ENCODE data around the gene MTUS2. TPM values are rescaled to one million over a fixed set of nuclear protein-coding genes. Genes with fewer than 3 reads are reported as not detected.

MTUS2 gene
- total and polyA plus RNA-seq, 2 donors (not counting 3 experiments of a cell fraction or from before 2014, with no cell fraction given): not detected

DNA sequence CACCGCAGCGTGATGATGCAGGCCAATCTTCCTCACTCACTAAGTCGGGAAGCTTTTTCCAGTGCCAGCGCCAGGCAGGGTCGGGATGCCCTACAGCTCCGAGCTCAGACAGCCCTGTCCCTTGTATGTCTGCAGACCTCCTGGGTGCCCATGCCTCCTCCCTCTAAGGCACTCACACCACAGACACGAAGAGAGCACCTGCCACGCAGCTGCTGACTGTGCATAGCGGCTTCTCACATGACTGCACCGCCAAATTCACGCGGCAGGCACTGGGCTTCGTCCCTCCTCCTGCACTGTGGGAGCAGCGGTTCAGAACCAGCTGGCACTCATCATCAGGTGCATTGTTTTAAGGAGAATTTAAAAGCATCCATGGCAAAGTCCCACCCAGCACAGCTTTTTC is 687.2 kb downstream of the MTUS2 start:
- FAIRE-seq (no peak), DNase-seq (ENCODE audit: low read depth, low spot score) (no peak)
- TF ChIP-seq EZH2 (IDR thresholded peaks at IDR 0.05; ENCODE audit: borderline replicate concordance, low read depth, low read length, severe bottlenecking): no peak
- no peak for TF ChIP-seq MYC (IDR thresholded peaks at IDR 0.05; ENCODE audit: low read depth, low read length)
- TF ChIP-seq MAX (IDR thresholded peaks at IDR 0.05; ENCODE audit: insufficient read depth, insufficient read length): no peak
- Histone ChIP-seq H3K79me2 (ENCODE audit: control insufficient read depth, insufficient read depth, low read length) (no peaks in the 10 kb centered on the region), H3K27me3 (ENCODE audit: control insufficient read depth in 2 of 2, insufficient read depth in 2 of 2, low read length in 2 of 2) (peaks cover 7 to 12% of the 10 kb centered on the region in 2 experiments), H3K9ac (replicated peaks; ENCODE audit: extremely low read depth, insufficient read depth, low read length) (no peak overlapping the region), H3K27ac (ENCODE audit: insufficient read depth, low read depth, low read length) (no peak overlapping the region), H3K4me2 (ENCODE audit: insufficient read depth, low read length) (no peak overlapping the region), H3K4me3 (replicated peaks in 1 of 3; ENCODE audit: insufficient read depth in 1 of 3, low read depth in 1 of 3, low read length in 3 of 3) (no peak overlapping the region), H3K4me1 (ENCODE audit: control insufficient read depth, extremely low read depth, insufficient read depth, low read length) (no peaks in the 10 kb centered on the region), H4K20me1 (replicated peaks; ENCODE audit: control insufficient read depth, extremely low read depth, insufficient read depth, low read length) (no peaks in the 10 kb centered on the region), H2AFZ (ENCODE audit: low read depth, low read length) (no peak overlapping the region), H3K9me1 (replicated peaks; ENCODE audit: control insufficient read depth, extremely low read depth, insufficient read depth, low read length) (no peaks in the 10 kb centered on the region), H3K36me3 (ENCODE audit: control insufficient read depth in 2 of 2, extremely low read depth in 1 of 2, insufficient read depth in 2 of 2, low read length in 2 of 2) (no peaks in the 10 kb centered on the region), H3K9me3 (replicated peaks; ENCODE audit: control insufficient read depth, insufficient read depth, low read length) (no peaks in the 10 kb centered on the region)
- ChIA-PET CTCF (interaction anchor here (1.1 to 10.8 kb wide), 16 partner anchors 9 to 608 kb away, joined by 3 to 301 read pairs (median 14); partner anchors contain the start of gene UBL3), POLR2A (no interaction called here)
- dilution Hi-C loops (cut with MboI; ENCODE audit: extremely low pct_ligation_motif_present, low sequenced_read_pairs) (no loop called here), intact Hi-C loops (cut with micrococcal nuclease) (no loop called here)
- BruUV-seq (replicated peaks): no TSS peak

DNA sequence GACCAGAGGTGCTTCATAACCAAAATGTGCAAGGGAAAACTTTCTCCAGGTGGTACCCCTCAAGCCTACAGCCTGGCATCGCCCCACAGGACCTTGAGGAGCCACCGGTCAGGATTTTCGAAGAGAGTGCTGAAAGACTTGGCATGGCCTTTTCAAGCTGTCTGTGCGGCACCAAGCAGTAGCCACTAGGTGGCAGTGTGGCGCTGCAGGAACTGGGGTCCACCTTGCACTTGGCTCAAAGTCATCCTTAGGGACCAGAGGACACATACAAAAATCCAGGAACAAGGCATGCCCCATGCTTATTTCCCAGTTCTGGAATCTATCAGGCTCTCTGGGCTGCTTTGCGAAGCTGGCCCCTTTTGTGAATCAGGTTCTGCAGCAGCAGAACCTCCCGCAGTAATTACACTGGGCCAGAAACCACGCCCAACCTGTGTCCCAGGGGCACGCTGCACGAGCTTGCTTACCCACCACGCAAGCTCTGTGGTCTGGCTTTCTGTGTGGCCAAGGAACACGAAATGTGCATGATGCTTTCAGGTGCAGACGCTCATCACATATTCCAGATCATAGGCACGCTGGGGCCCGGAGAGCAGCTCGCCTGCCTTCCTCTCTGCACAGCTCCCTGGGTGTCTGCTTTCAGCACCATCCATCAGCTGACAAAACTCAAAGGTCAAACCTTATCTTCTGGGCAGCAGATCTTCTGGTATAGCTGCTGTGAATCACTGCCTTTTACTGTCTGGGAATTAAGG is 688.2 kb downstream of the MTUS2 start:
- peak; percentile 84 for DNase-seq (ENCODE audit: low read depth, low spot score)
- Histone ChIP-seq H2AFZ (ENCODE audit: low read depth, low read length) (no peak overlapping the region), H4K20me1 (replicated peaks; ENCODE audit: control insufficient read depth, extremely low read depth, insufficient read depth, low read length) (no peaks in the 10 kb centered on the region), H3K9ac (replicated peaks; ENCODE audit: extremely low read depth, insufficient read depth, low read length) (no peak overlapping the region), H3K79me2 (ENCODE audit: control insufficient read depth, insufficient read depth, low read length) (no peaks in the 10 kb centered on the region), H3K27me3 (ENCODE audit: control insufficient read depth in 2 of 2, insufficient read depth in 2 of 2, low read length in 2 of 2) (peaks cover 4 to 7% of the 10 kb centered on the region in 2 experiments), H3K9me3 (replicated peaks; ENCODE audit: control insufficient read depth, insufficient read depth, low read length) (no peaks in the 10 kb centered on the region), H3K4me1 (ENCODE audit: control insufficient read depth, extremely low read depth, insufficient read depth, low read length) (no peaks in the 10 kb centered on the region), H3K4me3 (replicated peaks in 1 of 3; ENCODE audit: insufficient read depth in 1 of 3, low read depth in 1 of 3, low read length in 3 of 3) (no peak overlapping the region), H3K9me1 (replicated peaks; ENCODE audit: control insufficient read depth, extremely low read depth, insufficient read depth, low read length) (no peaks in the 10 kb centered on the region), H3K36me3 (ENCODE audit: control insufficient read depth in 2 of 2, extremely low read depth in 1 of 2, insufficient read depth in 2 of 2, low read length in 2 of 2) (peaks cover 0 to 2% of the 10 kb centered on the region in 2 experiments), H3K27ac (ENCODE audit: insufficient read depth, low read depth, low read length) (no peak overlapping the region), H3K4me2 (ENCODE audit: insufficient read depth, low read length) (no peak overlapping the region)
- FAIRE-seq: peak; percentile 76
- ChIA-PET CTCF (interaction anchor here (0.6 to 10.8 kb wide), 47 partner anchors 9 to 607 kb away, joined by 3 to 301 read pairs (median 5); partner anchors contain the start of genes SLC7A1 and UBL3), POLR2A (interaction anchor here (1.1 kb wide), 1 partner anchor 199 kb away, joined by 4 read pairs; no protein-coding TSS in a partner anchor)
- dilution Hi-C loops (cut with MboI; ENCODE audit: extremely low pct_ligation_motif_present, low sequenced_read_pairs): no loop called here
- no TSS peak for BruUV-seq (replicated peaks)
- intact Hi-C loops (cut with micrococcal nuclease): loop anchor here (1.0 kb wide), 7 partner anchors 42 to 607 kb away; partner anchors contain the start of gene SLC7A1
- TF ChIP-seq FOS (IDR thresholded peaks at IDR 0.05; ENCODE audit: borderline replicate concordance, insufficient read depth, low read length) (no peak), EZH2 (IDR thresholded peaks at IDR 0.05; ENCODE audit: borderline replicate concordance, low read depth, low read length, severe bottlenecking) (no peak), POLR2AphosphoS5 (IDR thresholded peaks at IDR 0.05; ENCODE audit: insufficient read depth, low read depth, low read length) (peak; percentile 33)
- TF ChIP-seq, protein P1, sequence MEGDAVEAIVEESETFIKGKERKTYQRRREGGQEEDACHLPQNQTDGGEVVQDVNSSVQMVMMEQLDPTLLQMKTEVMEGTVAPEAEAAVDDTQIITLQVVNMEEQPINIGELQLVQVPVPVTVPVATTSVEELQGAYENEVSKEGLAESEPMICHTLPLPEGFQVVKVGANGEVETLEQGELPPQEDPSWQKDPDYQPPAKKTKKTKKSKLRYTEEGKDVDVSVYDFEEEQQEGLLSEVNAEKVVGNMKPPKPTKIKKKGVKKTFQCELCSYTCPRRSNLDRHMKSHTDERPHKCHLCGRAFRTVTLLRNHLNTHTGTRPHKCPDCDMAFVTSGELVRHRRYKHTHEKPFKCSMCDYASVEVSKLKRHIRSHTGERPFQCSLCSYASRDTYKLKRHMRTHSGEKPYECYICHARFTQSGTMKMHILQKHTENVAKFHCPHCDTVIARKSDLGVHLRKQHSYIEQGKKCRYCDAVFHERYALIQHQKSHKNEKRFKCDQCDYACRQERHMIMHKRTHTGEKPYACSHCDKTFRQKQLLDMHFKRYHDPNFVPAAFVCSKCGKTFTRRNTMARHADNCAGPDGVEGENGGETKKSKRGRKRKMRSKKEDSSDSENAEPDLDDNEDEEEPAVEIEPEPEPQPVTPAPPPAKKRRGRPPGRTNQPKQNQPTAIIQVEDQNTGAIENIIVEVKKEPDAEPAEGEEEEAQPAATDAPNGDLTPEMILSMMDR (IDR thresholded peaks at IDR 0.05; ENCODE audit: extremely low read depth in 1 of 2, insufficient read depth in 1 of 2, low read depth in 1 of 2, low read length in 2 of 2): peak; percentile 94 to 97
